NCI-H524 treated with DMSO at 0.1 percent for 48 hours (cell line): ENCODE data around the gene OPN1SW.
A peak's percentile ranks its signal among the peaks of the same experiment; 100 is the strongest.

Source experiments
- DNase-seq: peaks from one replicate; lab custom pipeline; 2025; lab: John Stamatoyannopoulos, UW

The OPN1SW gene

GRCh38 chr7:128758553-128758952 lies 17.0 kb downstream of the OPN1SW start:
- no peak for DNase-seq

- DNase-seq, result no peak
Measured at GRCh38 chr7:128757203-128757602, 18.4 kb downstream of the OPN1SW start.

DNA sequence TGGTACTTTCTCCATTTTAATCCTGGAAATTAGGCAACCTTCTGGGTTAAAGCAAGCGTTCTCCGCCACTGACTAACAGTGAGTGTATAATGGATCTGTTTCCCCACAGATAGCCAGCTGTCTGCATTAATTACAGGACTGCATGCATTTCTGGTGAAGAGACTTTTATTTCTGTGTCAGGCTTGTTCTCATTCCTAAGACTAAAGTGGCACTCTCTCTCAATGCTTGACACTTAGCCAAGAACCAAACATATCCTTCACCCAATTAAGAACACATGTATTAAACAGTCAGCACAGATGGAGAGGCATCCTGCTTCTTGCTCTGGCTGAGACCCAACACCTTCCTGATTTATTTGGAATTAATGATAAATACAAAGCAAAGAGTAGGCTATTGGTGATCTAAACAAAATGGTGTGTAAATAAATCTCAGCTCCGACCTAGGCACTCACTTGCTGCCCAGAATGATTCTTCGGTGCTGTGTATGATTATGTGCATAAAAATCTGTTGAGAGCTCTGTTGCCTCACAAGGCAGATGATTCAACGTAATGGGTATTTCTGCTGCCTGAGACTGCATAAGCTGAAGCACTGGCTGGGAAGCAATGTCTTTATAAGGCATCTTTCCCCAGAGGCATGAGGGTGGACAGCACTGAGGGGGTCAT lies 19.6 kb downstream of the OPN1SW start:
- peak; percentile 74 for DNase-seq

DNA sequence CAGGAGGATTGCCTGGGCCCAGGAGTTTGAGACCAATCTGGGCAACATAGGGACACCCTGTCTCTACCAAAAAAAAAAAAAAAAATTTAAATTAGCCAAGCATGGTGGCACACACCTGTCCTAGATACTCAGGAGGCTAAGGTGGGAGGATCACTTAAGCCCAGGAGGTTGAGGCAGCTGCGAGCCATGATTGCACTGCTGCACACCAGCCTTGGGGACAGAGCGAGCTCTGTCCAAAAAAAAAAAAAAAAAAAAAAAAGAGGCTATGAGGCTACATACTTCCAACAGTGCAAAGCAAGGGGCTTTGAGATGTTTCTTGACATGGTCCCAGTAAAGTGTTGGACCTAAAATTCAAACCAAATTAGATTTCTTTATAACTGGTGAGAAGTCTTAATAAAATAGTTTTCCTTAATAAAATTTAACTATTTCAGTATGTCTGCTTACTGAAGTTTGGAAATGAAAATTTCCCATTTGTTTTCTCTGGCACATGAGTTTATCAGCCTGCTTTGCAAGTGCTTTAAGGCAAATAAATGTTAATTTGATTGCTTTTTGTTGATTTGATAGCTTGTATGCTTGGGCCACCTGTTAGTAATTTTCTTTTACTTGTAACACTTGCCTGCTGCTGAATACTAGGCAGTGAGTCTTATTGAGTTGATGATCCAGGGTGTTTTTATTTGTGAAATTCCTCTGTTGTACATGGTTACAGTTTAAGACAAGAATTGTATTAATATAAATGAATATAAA lies 20.3 kb downstream of the OPN1SW start:
- DNase-seq, result no peak

- DNase-seq, result no peak
Measured at GRCh38 chr7:128752251-128752650, 23.3 kb downstream of the OPN1SW start.

DNA sequence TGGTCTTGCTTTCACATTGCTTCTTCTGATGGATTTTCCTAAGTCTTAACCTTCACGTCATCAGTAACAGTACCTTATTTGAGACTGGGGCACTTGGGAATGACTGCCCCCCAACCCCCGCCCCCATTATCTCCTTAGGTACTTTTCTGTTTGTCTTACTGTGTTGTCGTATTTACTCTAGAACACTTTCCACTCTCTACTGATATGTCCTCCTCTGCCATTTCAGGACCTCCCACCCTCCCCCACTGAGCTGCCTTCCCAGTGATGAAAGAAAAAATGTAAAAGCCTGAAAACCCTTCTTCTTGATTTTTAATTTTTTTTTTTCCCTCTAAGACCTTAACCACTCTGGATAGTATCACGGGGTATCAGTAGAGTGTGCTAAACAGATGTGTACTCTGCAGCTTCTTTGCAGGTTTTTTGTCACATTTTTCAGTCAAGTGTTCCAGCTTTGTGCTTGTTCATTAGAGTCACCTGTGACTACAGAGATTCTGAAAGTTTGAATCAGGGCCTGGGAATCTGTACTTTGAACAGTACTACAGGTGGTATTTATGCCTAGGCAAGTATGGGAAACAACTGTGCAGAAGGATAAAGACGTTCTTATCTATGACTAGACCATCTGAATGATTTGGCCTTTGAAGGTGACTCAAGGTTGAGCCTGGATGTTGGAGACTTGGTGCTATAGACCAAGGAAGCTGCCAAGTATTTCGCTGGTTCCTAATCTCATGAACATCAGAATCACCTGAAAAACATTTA lies 28.1 kb downstream of the OPN1SW start:
- DNase-seq, result no peak

GRCh38 chr7:128745706-128746105 lies 29.9 kb downstream of the OPN1SW start:
- DNase-seq, result no peak

GRCh38 chr7:128744366-128744905 lies 31.2 kb downstream of the OPN1SW start:
- no peak for DNase-seq

DNA sequence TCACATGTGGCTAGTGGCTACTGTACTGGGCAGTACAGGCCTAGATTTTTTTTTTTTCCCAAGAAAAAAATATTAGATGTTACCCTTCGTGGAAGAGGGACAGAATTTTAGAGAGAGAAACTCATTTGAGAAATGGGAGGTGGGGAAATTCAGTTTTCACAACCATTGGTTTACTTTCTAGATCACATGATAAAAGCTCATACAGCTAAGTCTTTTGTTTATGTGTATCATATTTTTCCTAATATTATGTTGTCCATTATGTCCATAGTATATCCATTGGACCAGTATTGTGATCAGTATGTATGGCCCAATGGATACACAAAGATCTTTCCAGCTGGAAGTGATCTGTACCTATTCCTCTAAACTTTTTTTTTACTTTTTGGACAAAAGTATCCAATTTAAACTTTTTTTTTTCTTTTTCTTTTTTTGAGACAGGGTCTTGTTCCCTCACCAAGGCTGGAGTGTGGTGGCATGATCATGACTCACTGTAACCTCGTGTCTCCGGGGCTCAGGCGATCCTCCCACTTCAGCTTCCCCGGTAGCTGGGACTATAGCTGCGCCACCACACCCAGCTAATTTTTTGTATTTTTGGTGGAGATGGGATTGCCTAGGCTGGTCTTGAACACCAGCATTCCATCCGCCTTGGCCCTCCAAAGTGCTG lies 32.4 kb downstream of the OPN1SW start:
- no peak for DNase-seq

DNA sequence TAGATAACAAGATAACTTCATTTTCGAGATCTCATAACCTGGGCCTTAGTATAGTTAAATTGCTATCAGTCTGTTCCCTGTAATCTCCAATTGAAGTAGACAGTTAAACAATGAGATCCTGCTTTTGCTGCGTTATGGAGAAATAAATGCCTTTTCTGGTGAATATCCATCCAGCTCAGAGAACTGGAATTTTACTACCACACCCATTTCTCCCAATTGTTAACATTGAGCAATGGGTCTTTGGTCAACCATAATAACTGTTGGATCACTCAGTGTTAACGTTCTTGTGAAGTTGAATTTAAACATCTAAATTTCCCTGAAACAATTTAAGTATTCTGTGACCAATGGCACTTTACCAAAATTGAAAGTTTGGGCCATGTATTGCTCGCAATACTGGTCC lies 33.4 kb downstream of the OPN1SW start:
- no peak for DNase-seq

DNA sequence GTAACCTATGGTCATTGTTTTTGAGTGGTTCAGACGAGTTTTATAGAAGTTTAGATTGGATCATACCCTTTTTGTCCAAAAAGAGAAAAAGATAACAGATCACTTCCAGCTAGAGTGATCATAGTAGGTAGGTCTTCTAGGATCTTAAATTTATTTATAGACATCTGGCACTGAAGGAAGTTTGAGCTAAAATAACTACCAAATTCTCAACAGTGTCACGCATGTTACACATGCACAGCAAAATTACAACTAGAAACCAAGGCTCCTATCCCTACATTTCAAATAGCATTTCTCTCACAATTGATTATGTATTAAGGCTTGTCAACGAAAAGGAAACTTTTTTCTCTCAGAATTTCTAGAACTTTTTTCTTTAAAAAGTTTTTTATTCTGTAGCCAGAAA lies 34.1 kb downstream of the OPN1SW start:
- no peak for DNase-seq

- DNase-seq, result no peak
Measured at GRCh38 chr7:128740996-128741395, 34.6 kb downstream of the OPN1SW start.

GRCh38 chr7:128739990-128740682 lies 35.5 kb downstream of the OPN1SW start:
- DNase-seq, result no peak

DNA sequence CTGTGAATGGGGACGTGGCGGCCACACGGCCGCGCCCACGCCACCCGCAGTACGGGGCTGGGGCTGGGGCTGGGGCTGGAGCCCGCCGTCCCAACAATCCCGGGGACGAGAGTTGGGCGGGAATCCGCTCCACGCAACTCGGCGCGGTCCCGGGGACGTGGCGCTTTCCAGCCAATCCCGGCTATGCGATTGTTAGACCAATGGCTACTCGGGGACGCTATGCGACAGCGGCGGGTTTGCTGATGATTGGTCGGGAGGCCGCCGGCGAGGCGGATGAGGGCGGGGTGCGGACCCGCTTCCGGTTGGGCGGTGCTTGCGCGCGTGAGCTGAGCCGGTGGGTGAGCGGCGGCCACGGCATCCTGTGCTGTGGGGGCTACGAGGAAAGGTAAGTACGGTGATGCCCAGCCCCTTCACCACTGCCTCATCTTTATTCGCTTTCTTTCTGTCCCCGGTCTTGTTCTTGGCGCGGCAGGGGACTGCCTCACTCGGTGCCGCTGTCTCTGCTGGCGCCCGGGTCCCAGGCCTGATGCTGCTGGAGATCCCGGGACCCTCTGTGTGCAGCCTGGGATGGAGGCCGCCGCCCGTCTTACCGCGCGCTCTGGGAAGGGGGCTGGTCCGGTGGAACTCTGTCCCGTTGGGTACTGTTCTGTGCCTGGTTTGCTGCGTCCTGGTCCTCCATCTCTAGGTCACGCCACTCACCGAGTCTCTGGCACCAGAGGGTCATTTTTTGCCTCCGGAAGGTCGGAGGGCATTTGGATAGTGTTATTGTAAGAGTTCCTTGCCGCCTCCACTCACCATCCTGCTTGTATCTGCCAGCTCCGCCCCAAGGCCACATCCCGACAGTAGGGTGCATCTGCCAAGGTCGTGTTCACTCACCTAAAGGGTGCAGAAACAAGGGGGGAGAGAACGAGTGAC lies 36.3 kb downstream of the OPN1SW start, which contains the start of gene CALU:
Gene CALU (plus strand): TSS at position 312 of the 915 bp plus-strand sequence. CDS start 9,225 bp downstream, outside the sequence.
- peak; percentile 76 for DNase-seq

DNA sequence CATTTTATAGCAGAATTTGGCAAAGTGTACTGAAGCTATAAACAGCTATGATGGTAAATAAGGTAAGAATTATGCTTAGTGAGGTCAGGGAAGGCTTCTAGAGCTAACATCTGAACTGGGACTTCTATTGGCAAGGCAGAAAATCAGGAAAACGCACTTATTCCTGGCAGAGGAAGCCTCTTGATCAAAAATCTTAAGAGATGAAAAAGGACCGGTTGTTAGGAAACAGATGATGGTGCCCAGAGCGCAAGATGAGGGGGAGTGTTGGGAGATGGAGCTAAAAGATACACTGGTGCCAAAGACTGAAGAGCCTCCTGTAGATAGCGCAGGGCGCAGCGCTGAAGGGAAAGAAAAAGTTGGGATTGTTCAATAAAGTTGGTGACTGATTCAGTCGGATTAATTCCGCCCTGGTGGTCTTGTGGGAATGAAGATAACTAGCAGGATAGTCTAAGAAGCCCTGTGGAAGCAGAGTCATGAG lies 37.0 kb downstream of the OPN1SW start:
- no peak for DNase-seq

DNA sequence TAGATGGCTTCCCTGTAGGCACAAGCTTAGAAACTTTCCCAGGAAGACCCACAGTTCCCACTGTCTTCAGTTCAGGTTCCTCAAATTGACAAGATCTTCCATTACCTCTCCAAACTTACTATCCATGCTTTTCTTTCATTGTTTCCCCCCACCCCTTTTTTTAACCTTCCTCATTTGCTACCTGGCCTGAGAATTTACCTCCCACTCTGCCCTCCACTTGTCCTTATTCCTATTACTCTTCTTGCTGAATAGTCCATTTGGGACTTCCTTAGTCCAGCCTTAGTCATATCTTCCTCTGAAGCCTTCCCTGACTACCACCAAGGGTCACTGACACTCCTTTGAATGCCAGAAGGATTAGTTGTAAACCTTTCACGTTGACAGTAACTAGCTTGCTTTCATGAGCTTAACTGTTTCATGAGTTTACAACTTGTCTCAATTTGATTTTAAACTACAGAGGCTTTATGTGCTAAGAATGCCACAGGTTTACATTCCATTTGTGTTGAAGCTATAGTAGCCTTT lies 37.7 kb downstream of the OPN1SW start:
- DNase-seq, result no peak

- DNase-seq, result no peak
Measured at GRCh38 chr7:128737441-128737840, 38.2 kb downstream of the OPN1SW start.

- no peak for DNase-seq
Measured at GRCh38 chr7:128735436-128735835, 40.2 kb downstream of the OPN1SW start.

GRCh38 chr7:128734890-128735289 lies 40.7 kb downstream of the OPN1SW start:
- no peak for DNase-seq

DNA sequence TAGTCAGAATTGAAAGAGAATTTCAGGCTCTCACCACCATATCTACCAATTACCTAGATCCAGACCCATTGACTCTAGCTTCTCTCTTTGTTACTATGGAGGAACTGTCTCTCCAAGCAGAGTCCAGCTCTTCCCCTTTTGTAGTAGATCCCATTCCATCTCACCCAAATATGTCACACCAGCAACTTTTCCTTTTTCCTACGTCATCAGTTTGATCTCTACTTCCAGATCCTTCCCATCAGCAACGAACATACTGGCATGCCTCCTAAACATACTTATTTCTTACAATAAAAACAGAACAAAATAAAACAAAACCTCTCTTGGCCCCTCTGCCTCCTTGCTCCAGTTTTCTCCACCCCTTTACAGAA lies 42.3 kb downstream of the OPN1SW start:
- DNase-seq, result no peak
